GM12873 (cell line): ENCODE data around the gene CTU1.

Experiments
- TF ChIP-seq, protein P1 (sequence below): IDR thresholded peaks from 2 replicates; pipeline ENCODE4 v1.5.1; 2012; ENCODE audit warnings: low read depth, mild to moderate bottlenecking, moderate library complexity, low read length, control low read depth; ENCODE audit not compliant: insufficient read depth; ENCODE audit errors: missing control alignments

The CTU1 gene

DNA sequence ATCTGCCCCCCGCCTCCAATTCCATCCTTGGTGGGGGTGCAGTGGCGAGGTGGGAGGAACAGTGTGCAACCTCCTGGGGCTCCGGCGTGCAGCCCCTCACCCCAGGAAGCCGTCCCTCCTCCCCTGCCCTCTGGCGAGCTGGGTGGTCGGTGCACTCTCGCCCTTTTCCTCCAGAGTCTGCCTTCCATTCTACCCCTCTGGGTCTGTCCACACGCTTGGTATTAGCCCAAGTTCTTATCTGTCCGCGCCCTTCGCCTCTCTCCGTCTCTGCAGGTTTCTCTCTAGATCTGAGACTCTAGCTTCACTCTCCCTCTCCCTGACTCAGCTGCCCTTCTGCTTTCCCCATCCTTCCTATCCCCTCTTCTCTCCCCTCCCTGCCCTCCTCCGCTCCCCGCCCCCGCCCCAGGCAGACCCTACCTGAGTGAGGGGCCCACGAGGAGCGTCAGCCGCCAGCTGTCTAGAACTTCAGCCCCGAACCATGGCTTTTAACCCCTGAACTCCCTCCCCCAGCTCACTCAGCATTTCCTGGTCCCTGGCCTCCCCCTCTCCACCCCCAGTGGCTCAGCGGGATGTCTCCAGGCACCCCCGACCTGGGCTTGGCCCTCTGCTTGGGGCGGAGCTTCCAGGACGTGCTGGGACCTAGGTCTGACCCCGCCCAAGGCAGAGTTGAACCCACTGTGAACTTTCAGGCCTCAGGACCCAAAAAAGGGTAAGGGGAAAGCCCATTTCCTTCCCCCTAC lies 42.8 kb downstream of the CTU1 start:
- TF ChIP-seq, protein P1, sequence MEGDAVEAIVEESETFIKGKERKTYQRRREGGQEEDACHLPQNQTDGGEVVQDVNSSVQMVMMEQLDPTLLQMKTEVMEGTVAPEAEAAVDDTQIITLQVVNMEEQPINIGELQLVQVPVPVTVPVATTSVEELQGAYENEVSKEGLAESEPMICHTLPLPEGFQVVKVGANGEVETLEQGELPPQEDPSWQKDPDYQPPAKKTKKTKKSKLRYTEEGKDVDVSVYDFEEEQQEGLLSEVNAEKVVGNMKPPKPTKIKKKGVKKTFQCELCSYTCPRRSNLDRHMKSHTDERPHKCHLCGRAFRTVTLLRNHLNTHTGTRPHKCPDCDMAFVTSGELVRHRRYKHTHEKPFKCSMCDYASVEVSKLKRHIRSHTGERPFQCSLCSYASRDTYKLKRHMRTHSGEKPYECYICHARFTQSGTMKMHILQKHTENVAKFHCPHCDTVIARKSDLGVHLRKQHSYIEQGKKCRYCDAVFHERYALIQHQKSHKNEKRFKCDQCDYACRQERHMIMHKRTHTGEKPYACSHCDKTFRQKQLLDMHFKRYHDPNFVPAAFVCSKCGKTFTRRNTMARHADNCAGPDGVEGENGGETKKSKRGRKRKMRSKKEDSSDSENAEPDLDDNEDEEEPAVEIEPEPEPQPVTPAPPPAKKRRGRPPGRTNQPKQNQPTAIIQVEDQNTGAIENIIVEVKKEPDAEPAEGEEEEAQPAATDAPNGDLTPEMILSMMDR: no peak

DNA sequence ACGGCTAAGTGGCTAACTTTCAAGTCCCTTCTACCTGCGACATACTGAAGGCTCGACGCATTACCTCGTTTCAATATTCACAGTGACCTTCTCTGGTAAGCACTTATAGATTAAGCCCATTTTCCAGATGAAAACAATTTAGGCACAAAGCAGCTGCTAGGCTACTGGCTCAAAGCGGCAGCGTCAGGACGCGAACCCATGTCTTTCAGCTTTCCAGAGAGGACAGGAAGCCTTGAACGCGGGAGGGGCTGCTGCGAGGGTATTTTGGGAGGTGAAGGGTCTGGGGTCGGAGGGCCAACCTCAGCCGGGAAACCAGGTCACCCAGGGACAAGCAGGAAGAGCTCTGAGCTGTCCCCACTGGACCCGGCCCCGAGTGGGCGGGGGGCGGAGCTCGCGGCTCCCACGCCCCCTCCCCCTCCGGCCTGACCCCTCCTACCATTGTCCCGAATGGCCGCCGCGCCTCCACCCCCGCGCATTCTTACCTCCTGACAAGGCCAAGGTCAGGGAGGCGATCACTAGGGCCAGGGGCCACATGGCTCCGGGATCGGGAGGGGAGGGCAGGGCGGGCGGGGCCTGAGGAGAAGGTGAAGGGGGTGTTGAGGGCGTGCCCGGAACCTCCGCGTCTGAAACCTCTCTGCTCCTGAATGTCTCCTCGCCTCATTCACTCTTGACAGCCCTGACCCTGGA lies 43.5 kb downstream of the CTU1 start, which contains the start of gene KLK13:
Gene KLK13, minus strand, starts transcription at position 559 of the 687 bp plus-strand sequence. Its CDS starts 25 bp downstream, at position 534.
- TF ChIP-seq, protein P1: no peak

DNA sequence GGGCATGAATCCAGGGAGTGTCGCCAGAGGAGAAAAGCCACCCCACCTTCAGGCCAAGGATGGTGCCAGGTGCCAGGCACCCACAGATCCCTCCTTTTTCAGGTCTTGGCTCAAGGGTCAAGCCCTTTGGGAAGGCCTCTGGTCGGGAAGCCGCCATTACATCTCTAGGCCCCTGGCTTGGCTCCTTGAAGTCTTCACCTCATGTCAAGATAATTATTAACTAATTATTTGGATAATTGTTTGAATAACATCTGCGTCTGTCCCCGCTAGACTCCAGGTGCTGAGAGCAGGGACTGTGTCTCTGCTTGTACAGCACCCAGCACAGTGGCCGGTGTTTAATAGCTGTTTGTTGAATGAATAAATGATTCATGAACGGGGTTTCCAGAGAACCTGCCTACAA lies 44.5 kb downstream of the CTU1 start:
- TF ChIP-seq, protein P1: no peak

DNA sequence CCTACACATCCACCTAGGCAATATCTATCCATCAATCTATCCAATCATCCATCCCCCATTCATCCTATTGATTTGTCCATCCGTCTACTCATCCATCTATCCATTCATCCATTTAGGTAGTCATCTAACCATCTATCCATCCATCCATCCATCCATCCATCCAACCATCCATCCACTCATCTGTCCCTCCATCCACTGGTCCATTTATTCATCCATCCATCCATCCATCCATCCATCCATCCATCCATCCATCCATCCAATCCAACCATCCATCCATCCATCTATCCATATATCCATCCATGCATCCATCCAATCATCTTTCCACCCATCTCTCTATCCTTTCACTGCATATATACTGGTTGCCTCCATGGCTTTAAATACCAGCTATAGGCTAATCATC lies 47.2 kb downstream of the CTU1 start:
- TF ChIP-seq, protein P1: no peak

DNA sequence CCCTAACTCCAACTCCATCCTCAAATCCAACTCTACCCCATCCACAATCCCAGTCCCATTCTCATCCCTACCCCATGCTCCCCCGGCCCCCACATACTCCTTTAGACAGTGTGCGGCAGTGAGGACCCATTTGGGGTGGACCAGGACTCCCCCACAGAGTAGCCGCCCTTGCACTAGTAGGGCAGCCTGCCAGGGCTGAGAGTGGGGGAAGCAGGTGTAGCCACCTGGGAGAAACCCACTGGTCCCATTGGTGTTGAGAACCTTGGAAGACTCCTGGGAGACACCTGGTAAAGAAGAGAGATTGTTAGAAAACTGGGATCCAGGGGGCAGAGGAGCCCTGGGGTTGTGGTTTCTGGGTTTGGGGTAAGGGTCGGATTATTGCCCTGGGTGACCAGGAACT lies 47.9 kb downstream of the CTU1 start:
- TF ChIP-seq, protein P1: no peak

DNA sequence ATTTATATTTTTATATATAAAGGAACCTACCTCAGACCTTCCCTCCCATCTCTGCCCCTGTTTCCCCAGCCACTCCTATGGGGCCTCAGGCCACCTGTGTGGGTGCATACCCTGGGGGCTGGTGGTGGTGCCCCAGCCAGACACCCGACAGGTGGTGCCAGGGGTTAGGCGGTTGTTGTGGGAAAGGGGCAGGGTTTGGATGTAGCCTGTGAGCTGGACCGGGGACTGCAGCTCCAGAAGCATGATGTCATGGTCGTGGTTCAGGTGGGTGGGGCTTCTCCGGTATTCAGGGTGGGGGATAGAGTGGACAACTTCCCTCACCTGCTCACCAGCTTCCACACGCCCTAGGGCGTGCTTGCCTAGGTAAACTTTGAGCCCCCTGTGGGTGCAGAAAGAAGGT lies 48.5 kb downstream of the CTU1 start:
- TF ChIP-seq, protein P1: no peak

DNA sequence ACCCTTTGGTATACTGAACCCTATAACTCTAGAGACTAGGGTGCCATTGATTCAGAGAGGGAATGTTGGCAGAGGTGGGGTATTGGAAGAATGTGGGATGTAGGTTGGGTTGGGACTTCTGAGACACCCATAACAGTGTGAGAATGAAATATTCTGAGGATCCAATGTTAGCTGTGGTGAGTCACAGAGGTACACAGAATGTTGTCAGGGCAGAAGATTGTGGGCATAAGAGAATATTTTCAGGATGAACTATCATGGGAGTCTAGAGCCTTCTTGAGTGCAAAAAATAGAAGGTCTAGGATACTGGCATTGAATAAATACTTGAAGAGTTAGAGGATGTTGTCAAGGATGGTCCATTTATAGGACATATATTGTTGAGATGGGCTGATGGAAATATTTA lies 52.3 kb downstream of the CTU1 start:
- TF ChIP-seq, protein P1: no peak
